RWPE2 (cell line): Measurements from ENCODE around the gene WDR82.

ENCODE experiments used
- ATAC-seq: fragments of 200-7000 bp; cut with Tn5 transposase; 3 replicates; pipeline ENCODE4 v1.9.1; 2021; ENCODE audit warnings: low read depth
- DNase-seq: peaks from one replicate; pipeline ENCODE4 v3.0.0-alpha.2; 2020; ENCODE audit warnings: low spot score
- H3K27ac ChIP-seq: fragments of 450-650 bp; 2 replicates; pipeline ENCODE4 v1.5.1; 2017; ENCODE audit warnings: mild to moderate bottlenecking; ENCODE audit not compliant: poor library complexity, severe bottlenecking
- H3K27me3 ChIP-seq: fragments of 250-450 bp; sonication (Bioruptor Pico); 2 replicates; pipeline ENCODE4 v1.5.1; 2021; ENCODE audit warnings: mild to moderate bottlenecking, moderate library complexity; ENCODE audit not compliant: insufficient read depth, poor library complexity, severe bottlenecking
- H3K36me3 ChIP-seq: fragments of 250-450 bp; sonication (Bioruptor Pico); 2 replicates; pipeline ENCODE4 v1.5.1; 2020; ENCODE audit warnings: low read depth, mild to moderate bottlenecking, moderate library complexity
- H3K4me1 ChIP-seq: fragments of 250-450 bp; sonication (Bioruptor Pico); 2 replicates; pipeline ENCODE4 v1.5.1; 2021; ENCODE audit warnings: mild to moderate bottlenecking, moderate library complexity; ENCODE audit not compliant: insufficient read depth, poor library complexity, severe bottlenecking
- H3K4me3 ChIP-seq: fragments of 250-450 bp; sonication (Bioruptor Pico); 2 replicates; pipeline ENCODE4 v1.5.1; 2021; ENCODE audit warnings: mild to moderate bottlenecking, moderate library complexity; ENCODE audit not compliant: severe bottlenecking
- H3K9me3 ChIP-seq: fragments of 250-450 bp; sonication (Bioruptor Pico); 2 replicates; pipeline ENCODE4 v1.5.1; 2021; ENCODE audit warnings: mild to moderate bottlenecking, moderate library complexity; ENCODE audit not compliant: severe bottlenecking
- TF ChIP-seq, protein P1 (sequence below): fragments of 450-650 bp; IDR thresholded peaks from one replicate; pipeline ENCODE4 v1.5.1; 2017; ENCODE audit warnings: mild to moderate bottlenecking, moderate library complexity; ENCODE audit not compliant: poor library complexity, severe bottlenecking

WDR82 gene

GRCh38 chr3:52216585-52217408 lies 61.7 kb downstream of the WDR82 start:
- DNase-seq (peak; percentile 93), ATAC-seq (peak; percentile 94)
- Histone ChIP-seq H3K4me3 (no peak overlapping the region), H3K4me1 (peaks cover 18% of the 10 kb centered on the region), H3K9me3 (no peaks in the 10 kb centered on the region), H3K36me3 (peaks cover 27% of the 10 kb centered on the region), H3K27ac (peak overlapping the region; percentile 93), H3K27me3 (no peaks in the 10 kb centered on the region)
- TF ChIP-seq, protein P1, sequence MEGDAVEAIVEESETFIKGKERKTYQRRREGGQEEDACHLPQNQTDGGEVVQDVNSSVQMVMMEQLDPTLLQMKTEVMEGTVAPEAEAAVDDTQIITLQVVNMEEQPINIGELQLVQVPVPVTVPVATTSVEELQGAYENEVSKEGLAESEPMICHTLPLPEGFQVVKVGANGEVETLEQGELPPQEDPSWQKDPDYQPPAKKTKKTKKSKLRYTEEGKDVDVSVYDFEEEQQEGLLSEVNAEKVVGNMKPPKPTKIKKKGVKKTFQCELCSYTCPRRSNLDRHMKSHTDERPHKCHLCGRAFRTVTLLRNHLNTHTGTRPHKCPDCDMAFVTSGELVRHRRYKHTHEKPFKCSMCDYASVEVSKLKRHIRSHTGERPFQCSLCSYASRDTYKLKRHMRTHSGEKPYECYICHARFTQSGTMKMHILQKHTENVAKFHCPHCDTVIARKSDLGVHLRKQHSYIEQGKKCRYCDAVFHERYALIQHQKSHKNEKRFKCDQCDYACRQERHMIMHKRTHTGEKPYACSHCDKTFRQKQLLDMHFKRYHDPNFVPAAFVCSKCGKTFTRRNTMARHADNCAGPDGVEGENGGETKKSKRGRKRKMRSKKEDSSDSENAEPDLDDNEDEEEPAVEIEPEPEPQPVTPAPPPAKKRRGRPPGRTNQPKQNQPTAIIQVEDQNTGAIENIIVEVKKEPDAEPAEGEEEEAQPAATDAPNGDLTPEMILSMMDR, result no peak

- Histone ChIP-seq H3K36me3 (peaks cover 39% of the 10 kb centered on the region), H3K4me3 (no peak overlapping the region), H3K27ac (no peak overlapping the region), H3K27me3 (no peaks in the 10 kb centered on the region), H3K9me3 (no peaks in the 10 kb centered on the region), H3K4me1 (peaks cover 26% of the 10 kb centered on the region)
- ATAC-seq (no peak), DNase-seq (no peak)
- TF ChIP-seq, protein P1, result no peak
Measured at GRCh38 chr3:52215351-52215750, 63.1 kb downstream of the WDR82 start.

- ATAC-seq (no peak), DNase-seq (no peak)
- Histone ChIP-seq H3K27me3 (no peaks in the 10 kb centered on the region), H3K9me3 (no peaks in the 10 kb centered on the region), H3K4me3 (no peak overlapping the region), H3K36me3 (peaks cover 54% of the 10 kb centered on the region), H3K4me1 (peaks cover 30% of the 10 kb centered on the region), H3K27ac (no peak overlapping the region)
- TF ChIP-seq, protein P1, result no peak
Measured at GRCh38 chr3:52213901-52214300, 64.5 kb downstream of the WDR82 start.

- Histone ChIP-seq H3K27me3 (no peaks in the 10 kb centered on the region), H3K36me3 (peaks cover 63% of the 10 kb centered on the region), H3K27ac (no peak overlapping the region), H3K4me1 (peaks cover 26% of the 10 kb centered on the region), H3K4me3 (no peak overlapping the region), H3K9me3 (no peaks in the 10 kb centered on the region)
- ATAC-seq (no peak), DNase-seq (no peak)
- TF ChIP-seq, protein P1, result no peak
Measured at GRCh38 chr3:52213005-52213404, 65.4 kb downstream of the WDR82 start.
